ENCODE measurements around the gene ADGRE3. TPM values are rescaled to one million over a fixed set of nuclear protein-coding genes. Genes with fewer than 3 reads are reported as not detected.
"Not testable (repeated sequence)": the region's sequence is repeated elsewhere in the genome, so short reads cannot be mapped to it uniquely, and the experiment has no call there.

The ADGRE3 gene
- total RNA-seq, 1 experiment from 2014 or later: not detected

DNA sequence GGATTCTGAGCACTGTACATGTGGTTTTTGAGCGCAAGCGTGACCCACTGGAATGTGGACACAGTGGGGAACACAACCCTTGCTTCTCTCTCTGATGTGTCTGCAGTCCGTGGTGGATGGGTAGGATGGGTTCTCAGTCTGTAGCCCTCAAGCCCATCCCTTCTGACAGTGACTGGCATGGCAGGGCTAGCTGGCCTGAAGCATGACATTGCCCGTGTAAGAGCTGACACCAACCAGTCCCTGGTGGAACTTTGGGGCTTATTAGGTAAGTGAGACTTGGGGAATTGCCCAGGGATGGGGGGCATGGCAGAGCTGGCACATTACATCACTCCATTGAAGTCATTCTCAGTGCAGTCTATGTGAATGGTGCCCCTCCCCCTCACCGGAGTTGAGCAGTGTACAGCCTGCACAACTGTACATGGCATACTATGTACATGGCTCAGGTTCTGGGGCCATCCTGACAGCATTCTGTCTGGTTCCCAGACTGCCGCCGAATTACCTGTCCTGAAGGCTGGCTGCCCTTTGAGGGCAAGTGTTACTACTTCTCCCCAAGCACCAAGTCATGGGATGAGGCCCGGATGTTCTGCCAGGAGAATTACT is 75.0 kb downstream of the ADGRE3 start:
- Mint-ChIP-seq H3K27me3 (ENCODE audit: low read depth) (peaks cover 24% of the 10 kb centered on the region), H3K36me3 (peaks cover 11% of the 10 kb centered on the region), H3K27ac (no peak overlapping the region), H3K9me3 (peaks cover 45% of the 10 kb centered on the region), H3K4me3 (no peak overlapping the region), H3K4me1 (no peaks in the 10 kb centered on the region)
- ATAC-seq (no peak), DNase-seq (ENCODE audit: low spot score) (no peak)
- no peak for TF ChIP-seq CBFB (CRISPR knock-in tag; IDR thresholded peaks at IDR 0.05; ENCODE audit: low read depth)
- TF ChIP-seq, protein P1, sequence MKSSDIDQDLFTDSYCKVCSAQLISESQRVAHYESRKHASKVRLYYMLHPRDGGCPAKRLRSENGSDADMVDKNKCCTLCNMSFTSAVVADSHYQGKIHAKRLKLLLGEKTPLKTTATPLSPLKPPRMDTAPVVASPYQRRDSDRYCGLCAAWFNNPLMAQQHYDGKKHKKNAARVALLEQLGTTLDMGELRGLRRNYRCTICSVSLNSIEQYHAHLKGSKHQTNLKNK (CRISPR knock-in tag; IDR thresholded peaks at IDR 0.05): no peak
- TF ChIP-seq, protein P2, sequence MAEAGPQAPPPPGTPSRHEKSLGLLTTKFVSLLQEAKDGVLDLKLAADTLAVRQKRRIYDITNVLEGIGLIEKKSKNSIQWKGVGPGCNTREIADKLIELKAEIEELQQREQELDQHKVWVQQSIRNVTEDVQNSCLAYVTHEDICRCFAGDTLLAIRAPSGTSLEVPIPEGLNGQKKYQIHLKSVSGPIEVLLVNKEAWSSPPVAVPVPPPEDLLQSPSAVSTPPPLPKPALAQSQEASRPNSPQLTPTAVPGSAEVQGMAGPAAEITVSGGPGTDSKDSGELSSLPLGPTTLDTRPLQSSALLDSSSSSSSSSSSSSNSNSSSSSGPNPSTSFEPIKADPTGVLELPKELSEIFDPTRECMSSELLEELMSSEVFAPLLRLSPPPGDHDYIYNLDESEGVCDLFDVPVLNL (CRISPR knock-in tag; IDR thresholded peaks at IDR 0.05; ENCODE audit: borderline replicate concordance, low read depth): no peak
- TF ChIP-seq, protein P3, sequence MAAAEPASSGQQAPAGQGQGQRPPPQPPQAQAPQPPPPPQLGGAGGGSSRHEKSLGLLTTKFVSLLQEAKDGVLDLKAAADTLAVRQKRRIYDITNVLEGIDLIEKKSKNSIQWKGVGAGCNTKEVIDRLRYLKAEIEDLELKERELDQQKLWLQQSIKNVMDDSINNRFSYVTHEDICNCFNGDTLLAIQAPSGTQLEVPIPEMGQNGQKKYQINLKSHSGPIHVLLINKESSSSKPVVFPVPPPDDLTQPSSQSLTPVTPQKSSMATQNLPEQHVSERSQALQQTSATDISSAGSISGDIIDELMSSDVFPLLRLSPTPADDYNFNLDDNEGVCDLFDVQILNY (CRISPR knock-in tag; IDR thresholded peaks at IDR 0.05): no peak
- no peak for TF ChIP-seq MXD4 (CRISPR knock-in tag; IDR thresholded peaks at IDR 0.05; ENCODE audit: borderline replicate concordance)
- TF ChIP-seq, protein P4, sequence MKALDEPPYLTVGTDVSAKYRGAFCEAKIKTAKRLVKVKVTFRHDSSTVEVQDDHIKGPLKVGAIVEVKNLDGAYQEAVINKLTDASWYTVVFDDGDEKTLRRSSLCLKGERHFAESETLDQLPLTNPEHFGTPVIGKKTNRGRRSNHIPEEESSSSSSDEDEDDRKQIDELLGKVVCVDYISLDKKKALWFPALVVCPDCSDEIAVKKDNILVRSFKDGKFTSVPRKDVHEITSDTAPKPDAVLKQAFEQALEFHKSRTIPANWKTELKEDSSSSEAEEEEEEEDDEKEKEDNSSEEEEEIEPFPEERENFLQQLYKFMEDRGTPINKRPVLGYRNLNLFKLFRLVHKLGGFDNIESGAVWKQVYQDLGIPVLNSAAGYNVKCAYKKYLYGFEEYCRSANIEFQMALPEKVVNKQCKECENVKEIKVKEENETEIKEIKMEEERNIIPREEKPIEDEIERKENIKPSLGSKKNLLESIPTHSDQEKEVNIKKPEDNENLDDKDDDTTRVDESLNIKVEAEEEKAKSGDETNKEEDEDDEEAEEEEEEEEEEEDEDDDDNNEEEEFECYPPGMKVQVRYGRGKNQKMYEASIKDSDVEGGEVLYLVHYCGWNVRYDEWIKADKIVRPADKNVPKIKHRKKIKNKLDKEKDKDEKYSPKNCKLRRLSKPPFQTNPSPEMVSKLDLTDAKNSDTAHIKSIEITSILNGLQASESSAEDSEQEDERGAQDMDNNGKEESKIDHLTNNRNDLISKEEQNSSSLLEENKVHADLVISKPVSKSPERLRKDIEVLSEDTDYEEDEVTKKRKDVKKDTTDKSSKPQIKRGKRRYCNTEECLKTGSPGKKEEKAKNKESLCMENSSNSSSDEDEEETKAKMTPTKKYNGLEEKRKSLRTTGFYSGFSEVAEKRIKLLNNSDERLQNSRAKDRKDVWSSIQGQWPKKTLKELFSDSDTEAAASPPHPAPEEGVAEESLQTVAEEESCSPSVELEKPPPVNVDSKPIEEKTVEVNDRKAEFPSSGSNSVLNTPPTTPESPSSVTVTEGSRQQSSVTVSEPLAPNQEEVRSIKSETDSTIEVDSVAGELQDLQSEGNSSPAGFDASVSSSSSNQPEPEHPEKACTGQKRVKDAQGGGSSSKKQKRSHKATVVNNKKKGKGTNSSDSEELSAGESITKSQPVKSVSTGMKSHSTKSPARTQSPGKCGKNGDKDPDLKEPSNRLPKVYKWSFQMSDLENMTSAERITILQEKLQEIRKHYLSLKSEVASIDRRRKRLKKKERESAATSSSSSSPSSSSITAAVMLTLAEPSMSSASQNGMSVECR (CRISPR knock-in tag; IDR thresholded peaks at IDR 0.05; ENCODE audit: borderline replicate concordance): no peak
- no peak for TF ChIP-seq ZNF671 (CRISPR knock-in tag; IDR thresholded peaks at IDR 0.05)
- TF ChIP-seq, protein P5, sequence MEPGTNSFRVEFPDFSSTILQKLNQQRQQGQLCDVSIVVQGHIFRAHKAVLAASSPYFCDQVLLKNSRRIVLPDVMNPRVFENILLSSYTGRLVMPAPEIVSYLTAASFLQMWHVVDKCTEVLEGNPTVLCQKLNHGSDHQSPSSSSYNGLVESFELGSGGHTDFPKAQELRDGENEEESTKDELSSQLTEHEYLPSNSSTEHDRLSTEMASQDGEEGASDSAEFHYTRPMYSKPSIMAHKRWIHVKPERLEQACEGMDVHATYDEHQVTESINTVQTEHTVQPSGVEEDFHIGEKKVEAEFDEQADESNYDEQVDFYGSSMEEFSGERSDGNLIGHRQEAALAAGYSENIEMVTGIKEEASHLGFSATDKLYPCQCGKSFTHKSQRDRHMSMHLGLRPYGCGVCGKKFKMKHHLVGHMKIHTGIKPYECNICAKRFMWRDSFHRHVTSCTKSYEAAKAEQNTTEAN (CRISPR knock-in tag; IDR thresholded peaks at IDR 0.05): no peak
- no peak for TF ChIP-seq ZNF138 (CRISPR knock-in tag; conservative IDR thresholded peaks at IDR 0.05)
- no peak for TF ChIP-seq ZNF121 (CRISPR knock-in tag; IDR thresholded peaks at IDR 0.05)
- TF ChIP-seq CREB1 (CRISPR knock-in tag; IDR thresholded peaks at IDR 0.05): no peak
- TF ChIP-seq, protein P6, sequence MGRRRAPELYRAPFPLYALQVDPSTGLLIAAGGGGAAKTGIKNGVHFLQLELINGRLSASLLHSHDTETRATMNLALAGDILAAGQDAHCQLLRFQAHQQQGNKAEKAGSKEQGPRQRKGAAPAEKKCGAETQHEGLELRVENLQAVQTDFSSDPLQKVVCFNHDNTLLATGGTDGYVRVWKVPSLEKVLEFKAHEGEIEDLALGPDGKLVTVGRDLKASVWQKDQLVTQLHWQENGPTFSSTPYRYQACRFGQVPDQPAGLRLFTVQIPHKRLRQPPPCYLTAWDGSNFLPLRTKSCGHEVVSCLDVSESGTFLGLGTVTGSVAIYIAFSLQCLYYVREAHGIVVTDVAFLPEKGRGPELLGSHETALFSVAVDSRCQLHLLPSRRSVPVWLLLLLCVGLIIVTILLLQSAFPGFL (CRISPR knock-in tag; IDR thresholded peaks at IDR 0.05; ENCODE audit: borderline replicate concordance): no peak
- TF ChIP-seq ZNF423 (CRISPR knock-in tag; IDR thresholded peaks at IDR 0.05): no peak
- ChIA-PET CTCF (no interaction called here), POLR2A (no interaction called here)

DNA sequence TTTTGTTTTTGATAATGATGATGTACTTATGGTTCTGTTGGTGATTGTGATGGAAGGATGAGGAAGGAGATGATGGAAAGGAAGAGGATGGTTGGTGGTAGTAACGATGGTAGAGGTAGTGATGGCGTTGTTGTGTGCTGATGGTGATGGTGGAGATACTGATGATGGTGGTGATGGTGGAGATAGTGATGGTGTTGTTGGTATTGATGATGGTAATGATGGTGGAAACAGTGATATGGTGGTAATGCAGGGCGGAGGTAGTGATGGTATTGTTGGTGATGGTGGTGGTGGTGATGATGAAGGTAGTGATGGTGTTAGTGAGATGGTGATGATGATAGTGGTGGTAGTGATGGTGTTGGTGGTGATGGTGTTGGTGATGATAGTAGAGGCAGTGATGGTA is 79.1 kb downstream of the ADGRE3 start:
- Mint-ChIP-seq H3K36me3 (peaks cover 11% of the 10 kb centered on the region), H3K4me3 (no peak overlapping the region), H3K9me3 (peaks cover 36% of the 10 kb centered on the region), H3K27me3 (ENCODE audit: low read depth) (peaks cover 29% of the 10 kb centered on the region), H3K4me1 (no peaks in the 10 kb centered on the region), H3K27ac (no peak overlapping the region)
- no peak for TF ChIP-seq ELF4 (CRISPR knock-in tag; IDR thresholded peaks at IDR 0.05; ENCODE audit: low read depth)
- POLR2A ChIA-PET: no interaction called here
- CTCF ChIA-PET: interaction anchor here (1.4 kb wide), 1 partner anchor 90 kb away, joined by 3 read pairs; no protein-coding TSS in a partner anchor
- ATAC-seq (no peak), DNase-seq (ENCODE audit: low spot score) (no peak)

DNA sequence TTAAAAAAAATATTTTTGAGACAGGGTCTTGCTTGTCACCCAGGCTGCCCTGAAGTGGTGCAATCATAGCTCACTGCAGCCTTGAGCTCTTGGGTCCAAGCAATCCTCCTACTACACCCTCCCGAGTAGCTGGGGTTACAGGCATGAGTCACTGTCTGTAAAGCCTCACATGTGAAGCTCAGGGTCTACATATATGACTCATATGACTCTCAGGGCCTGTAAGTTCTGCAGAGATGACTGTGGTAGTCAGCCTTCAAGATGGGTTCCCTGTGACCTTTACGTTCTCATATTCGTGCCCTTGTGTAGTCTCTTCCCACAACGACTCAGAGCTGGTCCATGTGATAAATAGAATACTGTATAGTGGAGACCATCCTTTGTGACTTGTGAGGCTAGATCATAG is 85.2 kb downstream of the ADGRE3 start:
- H3K4me1 Mint-ChIP-seq; CTCF ChIA-PET; ATAC-seq; H3K4me3 Mint-ChIP-seq; H3K27ac Mint-ChIP-seq; H3K36me3 Mint-ChIP-seq; DNase-seq (ENCODE audit: low spot score); H3K9me3 Mint-ChIP-seq; POLR2A ChIA-PET: not testable (repeated sequence)
- H3K27me3 Mint-ChIP-seq (ENCODE audit: low read depth): peaks cover 16% of the 10 kb centered on the region

DNA sequence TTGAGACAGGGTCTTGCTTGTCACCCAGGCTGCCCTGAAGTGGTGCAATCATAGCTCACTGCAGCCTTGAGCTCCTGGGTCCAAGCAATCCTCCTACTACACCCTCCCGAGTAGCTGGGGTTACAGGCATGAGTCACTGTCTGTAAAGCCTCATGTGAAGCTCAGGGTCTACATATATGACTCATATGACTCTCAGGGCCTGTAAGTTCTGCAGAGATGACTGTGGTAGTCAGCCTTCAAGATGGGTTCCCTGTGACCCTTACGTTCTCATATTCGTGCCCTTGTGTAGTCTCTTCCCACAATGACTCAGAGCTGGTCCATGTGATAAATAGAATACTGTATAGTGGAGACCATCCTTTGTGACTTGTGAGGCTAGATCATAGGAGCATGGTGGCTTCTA is 89.5 kb downstream of the ADGRE3 start:
- H3K4me3 Mint-ChIP-seq; CTCF ChIA-PET; H3K4me1 Mint-ChIP-seq; H3K9me3 Mint-ChIP-seq; POLR2A ChIA-PET; H3K27ac Mint-ChIP-seq; DNase-seq (ENCODE audit: low spot score); ATAC-seq; H3K36me3 Mint-ChIP-seq: not testable (repeated sequence)
- H3K27me3 Mint-ChIP-seq (ENCODE audit: low read depth): peaks cover 11% of the 10 kb centered on the region

DNA sequence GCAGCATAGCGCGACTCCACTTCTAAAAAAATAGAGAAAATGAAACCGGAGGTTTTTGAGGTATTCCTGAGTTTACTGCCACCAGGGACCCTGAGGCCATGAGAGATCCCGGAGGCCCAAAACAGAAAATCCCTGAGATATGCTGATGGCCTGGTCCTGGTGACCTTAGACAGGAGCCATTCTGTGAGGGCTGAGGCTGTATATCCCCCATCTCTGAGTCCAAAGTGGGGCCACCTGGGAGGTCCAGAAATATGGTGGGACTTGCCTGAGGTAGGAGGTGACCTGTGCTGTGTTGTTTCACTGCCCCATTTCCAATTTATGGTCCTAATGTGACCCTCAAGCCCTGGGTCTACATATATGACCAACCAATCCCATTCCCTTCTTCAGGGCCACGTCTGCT is 90.3 kb downstream of the ADGRE3 start:
- H3K36me3 Mint-ChIP-seq; POLR2A ChIA-PET; H3K4me1 Mint-ChIP-seq; ATAC-seq; H3K4me3 Mint-ChIP-seq; CTCF ChIA-PET; H3K9me3 Mint-ChIP-seq; DNase-seq (ENCODE audit: low spot score); H3K27ac Mint-ChIP-seq: not testable (repeated sequence)
- H3K27me3 Mint-ChIP-seq (ENCODE audit: low read depth): peaks cover 11% of the 10 kb centered on the region
